ENCODE results near the gene ADRM1. TPM values are rescaled to one million over a fixed set of nuclear protein-coding genes. Genes with fewer than 3 reads are reported as not detected.

Gene ADRM1
- total RNA-seq, 2 experiments from 2014 or later: 92.8 to 103 TPM

DNA sequence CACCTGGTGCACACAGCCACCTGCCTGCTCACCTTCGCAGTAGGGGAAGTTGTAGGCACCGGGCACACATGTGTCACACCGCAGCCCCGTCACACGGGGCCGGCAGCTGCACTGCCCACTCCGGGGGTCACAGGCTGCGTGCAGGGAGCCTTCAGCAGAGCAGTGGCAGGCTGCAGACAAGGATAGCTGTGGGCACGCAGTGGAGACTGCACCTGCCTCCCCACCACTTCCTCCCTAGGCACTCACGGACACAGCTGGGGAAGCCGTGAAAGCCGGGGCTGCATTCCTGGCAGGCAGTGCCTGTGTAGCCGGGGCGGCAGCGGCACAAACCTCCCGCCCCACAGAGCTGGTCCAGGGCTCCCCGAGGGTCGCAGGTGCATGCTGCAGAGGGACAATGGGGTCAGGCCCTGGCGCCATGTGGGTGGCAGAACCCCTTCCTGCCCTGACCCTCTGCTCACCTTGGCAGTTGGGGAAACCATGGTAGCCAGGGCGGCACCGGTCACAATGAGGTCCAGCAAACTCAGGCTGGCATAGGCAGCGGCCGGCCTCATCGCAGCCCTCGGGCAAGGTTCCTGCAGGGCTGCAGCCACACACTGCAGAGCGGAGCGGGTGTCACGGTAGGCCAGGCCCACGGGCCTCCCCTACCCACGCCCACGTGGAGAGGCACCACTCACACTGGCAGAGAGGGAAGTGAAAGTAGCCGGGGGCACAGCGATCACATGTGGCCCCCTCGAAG is 34.9 kb downstream of the ADRM1 start:
- H3K36me3 Mint-ChIP-seq (ENCODE audit: low read depth): no peaks in the 10 kb centered on the region
- no peaks in the 10 kb centered on the region for H3K4me1 Mint-ChIP-seq
- ChIA-PET POLR2A (no interaction called here), CTCF (no interaction called here)
- H3K27me3 Mint-ChIP-seq: peaks cover 9% of the 10 kb centered on the region
- intact Hi-C loops (cut with DNase I, micrococcal nuclease): no loop called here
- DNase-seq (no peak), ATAC-seq (no peak)
- H3K9me3 Mint-ChIP-seq (ENCODE audit: low read depth): no peaks in the 10 kb centered on the region
- no peak overlapping the region for H3K27ac Mint-ChIP-seq
- H3K4me3 Mint-ChIP-seq: no peak overlapping the region

DNA sequence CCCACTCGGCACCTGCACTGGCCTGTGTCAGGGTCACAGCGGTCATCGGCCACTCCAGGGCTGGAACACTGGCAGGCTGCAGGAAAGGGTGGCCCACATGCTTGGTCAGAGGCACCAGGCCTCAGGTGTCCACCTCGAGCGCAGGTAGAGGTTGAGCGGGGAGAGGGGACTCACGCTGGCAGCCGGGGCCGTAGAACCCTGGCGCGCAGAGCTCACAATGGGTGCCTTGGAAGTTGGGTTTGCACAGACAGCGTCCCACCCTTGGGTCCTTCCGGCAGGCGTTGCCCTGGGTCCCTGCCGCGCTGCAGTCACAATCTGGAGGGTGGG is 35.5 kb downstream of the ADRM1 start:
- Mint-ChIP-seq H3K4me1 (no peaks in the 10 kb centered on the region), H3K9me3 (ENCODE audit: low read depth) (no peaks in the 10 kb centered on the region), H3K36me3 (ENCODE audit: low read depth) (no peaks in the 10 kb centered on the region), H3K27me3 (peaks cover 9% of the 10 kb centered on the region), H3K27ac (no peak overlapping the region), H3K4me3 (no peak overlapping the region)
- ATAC-seq: no peak
- ChIA-PET POLR2A (no interaction called here), CTCF (no interaction called here)
- DNase-seq: no peak
- intact Hi-C loops (cut with DNase I, micrococcal nuclease): no loop called here

DNA sequence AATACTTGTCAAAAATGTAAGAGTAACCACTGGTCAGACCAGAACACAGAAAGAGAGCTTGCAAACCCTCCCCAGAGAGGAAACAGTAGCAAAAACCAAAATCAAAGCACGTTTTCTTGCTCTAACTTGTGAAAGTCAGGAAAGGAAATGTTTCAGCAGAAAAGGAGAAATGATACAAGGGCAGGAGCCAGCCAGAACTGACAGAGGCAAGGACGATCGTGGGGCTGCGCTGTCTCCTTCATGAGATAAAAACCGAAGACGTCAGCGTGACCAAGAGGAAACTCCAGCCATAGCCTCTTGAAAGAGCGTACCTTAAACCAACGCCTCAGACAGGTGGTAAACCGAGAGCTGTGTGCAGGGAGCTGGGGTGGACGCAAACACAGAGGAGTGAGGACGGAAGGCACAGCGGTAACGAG is 36.9 kb downstream of the ADRM1 start:
- Mint-ChIP-seq H3K9me3 (ENCODE audit: low read depth) (no peaks in the 10 kb centered on the region), H3K36me3 (ENCODE audit: low read depth) (no peaks in the 10 kb centered on the region), H3K4me3 (no peak overlapping the region), H3K27me3 (peaks cover 9% of the 10 kb centered on the region), H3K4me1 (no peaks in the 10 kb centered on the region), H3K27ac (no peak overlapping the region)
- ATAC-seq (no peak), DNase-seq (no peak)
- ChIA-PET POLR2A (interaction anchor here (0.7 kb wide), 1 partner anchor 23 kb away, joined by 4 read pairs; no protein-coding TSS in a partner anchor), CTCF (interaction anchor here (0.6 kb wide), 1 partner anchor 78 kb away, joined by 3 read pairs; no protein-coding TSS in a partner anchor)
- intact Hi-C loops (cut with DNase I, micrococcal nuclease): no loop called here

DNA sequence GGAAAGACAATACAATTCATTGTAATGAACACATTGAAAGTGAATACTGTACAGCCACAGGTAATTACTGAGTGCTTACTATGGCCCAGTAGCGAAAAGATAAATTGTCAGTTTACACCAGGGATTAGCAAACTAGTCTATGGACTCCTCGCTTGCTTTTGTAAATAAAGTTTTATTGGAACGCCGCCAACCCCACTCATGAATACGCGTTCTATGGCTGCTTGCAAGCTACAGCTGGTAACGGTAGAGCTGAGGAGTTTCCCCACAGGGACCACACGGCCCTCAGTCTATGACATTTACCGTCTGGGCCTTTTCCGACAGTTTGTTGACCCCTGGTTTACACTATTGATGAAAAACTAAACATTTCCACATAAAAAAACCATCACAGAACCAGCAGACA is 40.1 kb downstream of the ADRM1 start:
- intact Hi-C loops (cut with DNase I, micrococcal nuclease): no loop called here
- ChIA-PET CTCF (no interaction called here), POLR2A (no interaction called here)
- Mint-ChIP-seq H3K9me3 (ENCODE audit: low read depth) (no peaks in the 10 kb centered on the region), H3K4me3 (no peak overlapping the region), H3K27me3 (peaks cover 7% of the 10 kb centered on the region), H3K4me1 (no peaks in the 10 kb centered on the region), H3K36me3 (ENCODE audit: low read depth) (no peaks in the 10 kb centered on the region), H3K27ac (no peak overlapping the region)
- no peak for ATAC-seq
- DNase-seq: no peak

GRCh38 chr20:62344092-62344491 is 41.3 kb downstream of the ADRM1 start:
- H3K36me3 Mint-ChIP-seq (ENCODE audit: low read depth): no peaks in the 10 kb centered on the region
- no peak overlapping the region for H3K27ac Mint-ChIP-seq
- H3K27me3 Mint-ChIP-seq: peaks cover 7% of the 10 kb centered on the region
- CTCF ChIA-PET: interaction anchor here (0.7 kb wide), 1 partner anchor 332 kb away, joined by 3 read pairs; no protein-coding TSS in a partner anchor
- H3K4me1 Mint-ChIP-seq: no peaks in the 10 kb centered on the region
- POLR2A ChIA-PET: no interaction called here
- peaks cover 3% of the 10 kb centered on the region for H3K9me3 Mint-ChIP-seq (ENCODE audit: low read depth)
- no peak for ATAC-seq
- intact Hi-C loops (cut with DNase I, micrococcal nuclease): no loop called here
- no peak for DNase-seq
- no peak overlapping the region for H3K4me3 Mint-ChIP-seq

- Mint-ChIP-seq H3K4me3 (no peak overlapping the region), H3K9me3 (ENCODE audit: low read depth) (peaks cover 5% of the 10 kb centered on the region), H3K27ac (no peak overlapping the region), H3K4me1 (no peaks in the 10 kb centered on the region), H3K27me3 (peaks cover 3% of the 10 kb centered on the region), H3K36me3 (ENCODE audit: low read depth) (no peaks in the 10 kb centered on the region)
- CTCF ChIA-PET: no interaction called here
- intact Hi-C loops (cut with DNase I, micrococcal nuclease): no loop called here
- POLR2A ChIA-PET: no interaction called here
- ATAC-seq (no peak), DNase-seq (no peak)
Observed at GRCh38 chr20:62344782-62345181, 42.0 kb downstream of the ADRM1 start.

DNA sequence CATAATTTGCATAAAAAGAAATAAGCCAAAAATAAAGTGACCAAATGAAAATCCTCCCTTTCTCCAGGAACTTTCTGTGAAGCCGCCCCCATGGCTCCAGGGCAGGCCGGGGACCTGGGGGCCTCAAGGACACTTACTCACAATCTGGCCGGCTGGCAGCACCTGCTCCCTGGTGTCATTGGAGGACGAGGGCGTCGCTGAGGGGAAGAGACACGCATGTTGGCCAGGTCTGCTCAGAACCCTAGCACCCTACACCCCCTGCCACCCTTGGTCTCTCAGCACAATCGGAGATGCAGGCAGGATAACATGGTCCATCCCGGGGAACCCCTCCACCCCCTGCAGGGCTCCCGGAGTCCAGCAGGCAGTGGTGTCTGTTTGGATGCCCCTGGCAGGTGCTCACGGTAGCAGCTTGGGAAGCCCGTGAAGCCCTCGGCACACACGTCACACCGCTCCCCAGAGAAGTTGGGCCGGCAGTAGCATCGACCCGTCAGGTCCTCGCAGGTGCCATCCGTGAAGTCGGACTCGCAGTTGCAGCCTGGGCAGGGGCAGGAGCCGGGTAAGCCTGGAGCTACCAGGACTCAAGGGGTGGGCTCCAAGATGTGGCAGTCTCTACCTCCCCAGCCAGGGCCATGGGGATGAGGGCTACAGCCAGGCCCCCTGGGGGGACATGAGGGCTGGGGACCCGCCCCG is 43.0 kb downstream of the ADRM1 start:
- intact Hi-C loops (cut with DNase I, micrococcal nuclease): no loop called here
- Mint-ChIP-seq H3K36me3 (ENCODE audit: low read depth) (no peaks in the 10 kb centered on the region), H3K4me3 (no peak overlapping the region), H3K27me3 (no peaks in the 10 kb centered on the region), H3K27ac (no peak overlapping the region), H3K9me3 (ENCODE audit: low read depth) (peaks cover 5% of the 10 kb centered on the region), H3K4me1 (no peaks in the 10 kb centered on the region)
- ChIA-PET POLR2A (no interaction called here), CTCF (no interaction called here)
- no peak for ATAC-seq
- DNase-seq: no peak

GRCh38 chr20:62346398-62347150 is 43.8 kb downstream of the ADRM1 start:
- no peaks in the 10 kb centered on the region for H3K36me3 Mint-ChIP-seq (ENCODE audit: low read depth)
- no peaks in the 10 kb centered on the region for H3K4me1 Mint-ChIP-seq
- POLR2A ChIA-PET: no interaction called here
- peaks cover 5% of the 10 kb centered on the region for H3K9me3 Mint-ChIP-seq (ENCODE audit: low read depth)
- no peak for ATAC-seq
- no peak overlapping the region for H3K27ac Mint-ChIP-seq
- intact Hi-C loops (cut with DNase I, micrococcal nuclease): no loop called here
- no peak for DNase-seq
- H3K27me3 Mint-ChIP-seq: no peaks in the 10 kb centered on the region
- CTCF ChIA-PET: no interaction called here
- H3K4me3 Mint-ChIP-seq: no peak overlapping the region

DNA sequence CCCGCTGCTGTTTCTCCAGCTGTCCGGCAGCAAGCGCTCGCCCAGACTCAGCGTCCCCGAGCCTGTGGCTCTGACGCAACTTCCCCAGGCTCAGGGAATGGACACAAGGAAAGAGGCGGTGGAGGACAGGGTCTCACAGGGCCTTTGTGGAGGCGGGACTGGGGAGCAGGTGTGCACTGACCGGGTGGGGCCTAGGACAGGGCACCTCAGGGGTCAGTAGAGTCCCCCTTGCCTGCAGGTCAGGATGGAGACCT is 44.3 kb downstream of the ADRM1 start:
- H3K9me3 Mint-ChIP-seq (ENCODE audit: low read depth): peaks cover 5% of the 10 kb centered on the region
- no peaks in the 10 kb centered on the region for H3K36me3 Mint-ChIP-seq (ENCODE audit: low read depth)
- POLR2A ChIA-PET: no interaction called here
- no peak for ATAC-seq
- intact Hi-C loops (cut with DNase I, micrococcal nuclease): no loop called here
- no peaks in the 10 kb centered on the region for H3K4me1 Mint-ChIP-seq
- no peak for DNase-seq
- no peak overlapping the region for H3K27ac Mint-ChIP-seq
- no peak overlapping the region for H3K4me3 Mint-ChIP-seq
- CTCF ChIA-PET: no interaction called here
- H3K27me3 Mint-ChIP-seq: no peaks in the 10 kb centered on the region

DNA sequence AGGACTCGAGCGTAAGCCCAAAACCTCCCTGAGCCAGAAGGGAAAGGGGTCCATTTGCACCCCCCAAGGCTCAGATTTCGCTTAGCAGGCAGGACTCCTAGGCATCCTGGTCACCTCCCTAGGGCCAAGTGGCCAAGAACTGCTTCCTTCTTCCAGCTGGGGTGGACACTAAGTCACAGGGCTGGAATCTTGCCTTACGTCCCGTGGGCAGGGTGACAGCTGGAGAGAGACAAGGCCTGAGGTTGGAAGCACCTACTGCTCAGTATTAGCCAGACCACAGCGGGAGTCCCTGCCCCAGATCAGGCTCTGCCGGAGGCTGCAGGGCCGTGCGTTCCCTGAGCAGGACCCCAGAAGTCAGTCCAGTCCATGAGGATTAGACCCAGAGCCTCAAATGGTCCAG is 44.6 kb downstream of the ADRM1 start:
- DNase-seq (no peak), ATAC-seq (no peak)
- Mint-ChIP-seq H3K27ac (no peak overlapping the region), H3K9me3 (ENCODE audit: low read depth) (peaks cover 5% of the 10 kb centered on the region), H3K36me3 (ENCODE audit: low read depth) (no peaks in the 10 kb centered on the region), H3K4me1 (no peaks in the 10 kb centered on the region), H3K27me3 (no peaks in the 10 kb centered on the region), H3K4me3 (no peak overlapping the region)
- POLR2A ChIA-PET: interaction anchor here (0.6 kb wide), 1 partner anchor 107 kb away, joined by 3 read pairs; no protein-coding TSS in a partner anchor
- intact Hi-C loops (cut with DNase I, micrococcal nuclease): no loop called here
- CTCF ChIA-PET: no interaction called here

DNA sequence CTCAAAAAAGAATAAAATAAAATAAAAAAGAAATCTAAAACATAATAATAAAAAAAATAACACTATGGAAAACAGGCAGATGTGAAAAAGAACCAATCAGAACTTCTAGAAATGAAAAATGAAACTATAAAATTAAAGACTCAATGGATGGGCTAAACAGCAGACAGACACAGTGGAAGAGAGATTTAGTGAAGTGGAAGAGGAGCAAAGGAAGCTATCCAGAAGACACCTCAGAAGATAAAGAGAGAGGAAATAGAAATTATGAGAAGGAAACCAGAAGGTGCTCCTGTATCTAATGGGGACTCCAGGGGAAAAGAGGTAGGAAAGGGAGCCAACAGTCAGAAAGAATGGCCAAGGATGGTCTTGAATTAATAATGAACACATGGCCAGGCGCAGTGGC is 45.8 kb downstream of the ADRM1 start:
- H3K27me3 Mint-ChIP-seq: no peaks in the 10 kb centered on the region

More for the DNA sequence above, 45.8 kb downstream of the ADRM1 start:
- intact Hi-C loops (cut with DNase I, micrococcal nuclease): no loop called here
- Mint-ChIP-seq H3K36me3 (ENCODE audit: low read depth) (no peaks in the 10 kb centered on the region), H3K27ac (no peak overlapping the region), H3K9me3 (ENCODE audit: low read depth) (peaks cover 5% of the 10 kb centered on the region), H3K4me1 (no peaks in the 10 kb centered on the region), H3K4me3 (no peak overlapping the region)
- POLR2A ChIA-PET: interaction anchor here (0.7 kb wide), 1 partner anchor 16 kb away, joined by 3 read pairs; no protein-coding TSS in a partner anchor
- ATAC-seq (no peak), DNase-seq (no peak)
- CTCF ChIA-PET: interaction anchor here (1.0 kb wide), 1 partner anchor 20 kb away, joined by 3 read pairs; no protein-coding TSS in a partner anchor
